Mesothelial cell of epicardium (in vitro differentiated cells): Measurements from ENCODE around the gene HS3ST5. TPM values are rescaled to one million over a fixed set of nuclear protein-coding genes. Genes with fewer than 3 reads are reported as not detected.

Experiments
- DNase-seq, 2 experiments: peaks; one replicate each; pipeline ENCODE4 v3.0.0; 2021; ENCODE audit warnings: low spot score in 2 of 2; ENCODE audit not compliant: unreplicated experiment in 2 of 2
- H3K27ac Mint-ChIP-seq: 2 replicates; pipeline ENCODE4 v1.8.0; 2021; ENCODE audit warnings: mixed read lengths
- H3K27me3 Mint-ChIP-seq: 2 replicates; pipeline ENCODE4 v1.8.0; 2021; ENCODE audit warnings: low read depth, mixed read lengths
- H3K36me3 Mint-ChIP-seq: 2 replicates; pipeline ENCODE4 v1.8.0; 2021; ENCODE audit warnings: mixed read lengths
- H3K4me1 Mint-ChIP-seq: 2 replicates; pipeline ENCODE4 v1.8.0; 2021; ENCODE audit warnings: mixed read lengths
- H3K4me3 Mint-ChIP-seq: 2 replicates; pipeline ENCODE4 v1.8.0; 2021; ENCODE audit warnings: mild to moderate bottlenecking, moderate library complexity, mixed read lengths
- H3K9me3 Mint-ChIP-seq: 2 replicates; pipeline ENCODE4 v1.8.0; 2021; ENCODE audit warnings: mixed read lengths
- total RNA-seq: library from RNA; stranded (reverse); gene quantifications from 3 replicates; pipeline ENCODE4 v1.2.1, GENCODE V29; 2021
- TF ChIP-seq, protein P1 (sequence below): fragments of 200-600 bp; sonication (generic); IDR thresholded peaks from one replicate; pipeline ENCODE4 v1.5.0; 2021; ENCODE audit warnings: antibody characterized with exemption; ENCODE audit not compliant: unreplicated experiment

HS3ST5 gene
- total RNA-seq, 1 donor from 2014 or later, result 0.49 TPM

DNA sequence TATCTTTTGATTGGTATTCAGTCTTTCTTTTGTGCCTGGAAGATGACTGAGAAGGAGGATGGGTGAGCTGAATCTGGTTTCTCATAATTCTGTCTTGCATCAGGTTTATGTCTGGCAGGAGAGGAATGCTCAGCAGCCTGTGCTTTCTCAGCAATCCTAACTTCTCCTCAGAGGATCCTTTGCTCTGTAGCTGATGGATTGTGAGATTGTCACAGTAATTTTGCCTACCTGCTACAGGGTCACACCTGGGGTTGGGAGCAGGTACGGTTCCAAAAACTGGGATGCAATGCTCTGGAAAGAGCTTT lies 2.1 kb upstream of the HS3ST5 start:
- peaks cover 36% of the 10 kb centered on the region for H3K27me3 Mint-ChIP-seq
- no peak for DNase-seq
- peaks cover 2% of the 10 kb centered on the region for H3K9me3 Mint-ChIP-seq
- no peak overlapping the region for H3K4me3 Mint-ChIP-seq
- H3K36me3 Mint-ChIP-seq, result no peaks in the 10 kb centered on the region
- no peak overlapping the region for H3K27ac Mint-ChIP-seq
- TF ChIP-seq, protein P1, sequence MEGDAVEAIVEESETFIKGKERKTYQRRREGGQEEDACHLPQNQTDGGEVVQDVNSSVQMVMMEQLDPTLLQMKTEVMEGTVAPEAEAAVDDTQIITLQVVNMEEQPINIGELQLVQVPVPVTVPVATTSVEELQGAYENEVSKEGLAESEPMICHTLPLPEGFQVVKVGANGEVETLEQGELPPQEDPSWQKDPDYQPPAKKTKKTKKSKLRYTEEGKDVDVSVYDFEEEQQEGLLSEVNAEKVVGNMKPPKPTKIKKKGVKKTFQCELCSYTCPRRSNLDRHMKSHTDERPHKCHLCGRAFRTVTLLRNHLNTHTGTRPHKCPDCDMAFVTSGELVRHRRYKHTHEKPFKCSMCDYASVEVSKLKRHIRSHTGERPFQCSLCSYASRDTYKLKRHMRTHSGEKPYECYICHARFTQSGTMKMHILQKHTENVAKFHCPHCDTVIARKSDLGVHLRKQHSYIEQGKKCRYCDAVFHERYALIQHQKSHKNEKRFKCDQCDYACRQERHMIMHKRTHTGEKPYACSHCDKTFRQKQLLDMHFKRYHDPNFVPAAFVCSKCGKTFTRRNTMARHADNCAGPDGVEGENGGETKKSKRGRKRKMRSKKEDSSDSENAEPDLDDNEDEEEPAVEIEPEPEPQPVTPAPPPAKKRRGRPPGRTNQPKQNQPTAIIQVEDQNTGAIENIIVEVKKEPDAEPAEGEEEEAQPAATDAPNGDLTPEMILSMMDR, result no peak
- H3K4me1 Mint-ChIP-seq, result peaks cover 22% of the 10 kb centered on the region

DNA sequence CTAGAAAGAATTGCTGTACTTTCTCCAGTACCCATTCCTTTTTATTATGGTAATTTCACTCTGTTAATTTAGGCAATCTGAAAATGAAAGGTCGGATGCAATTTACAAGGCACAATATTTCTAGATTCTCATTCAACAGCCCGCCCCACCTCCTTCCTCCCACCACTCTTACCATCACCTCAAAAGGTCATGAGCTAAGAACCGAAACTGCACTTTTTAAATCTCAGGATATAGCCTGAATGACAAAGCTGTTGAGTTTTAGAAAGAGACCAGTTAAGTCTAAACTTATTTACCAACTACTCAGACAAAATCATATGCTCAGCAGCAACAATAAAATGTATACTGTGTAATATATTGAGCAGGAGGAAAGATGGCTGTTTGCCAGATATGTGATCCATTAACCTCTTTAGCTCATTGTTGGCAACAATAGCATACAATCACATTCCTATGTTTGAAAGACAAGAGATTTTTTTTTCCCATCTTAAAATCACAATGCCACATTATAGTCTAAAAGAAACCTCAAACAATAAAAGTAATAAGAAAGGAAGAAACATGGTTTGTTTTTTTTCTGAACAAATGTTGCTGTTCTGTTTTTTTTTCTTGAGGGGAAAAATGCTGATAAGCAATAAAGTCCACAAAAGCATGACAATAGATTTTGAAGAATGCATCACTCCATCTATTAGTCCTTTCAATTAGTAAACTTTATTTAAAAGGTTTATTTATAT lies 1.6 kb upstream of the HS3ST5 start:
- H3K9me3 Mint-ChIP-seq, result no peaks in the 10 kb centered on the region
- peaks cover 22% of the 10 kb centered on the region for H3K4me1 Mint-ChIP-seq
- H3K27me3 Mint-ChIP-seq, result peaks cover 42% of the 10 kb centered on the region
- TF ChIP-seq, protein P1, result no peak
- no peak for DNase-seq
- H3K36me3 Mint-ChIP-seq, result no peaks in the 10 kb centered on the region
- H3K27ac Mint-ChIP-seq, result no peak overlapping the region
- peak overlapping the region; percentile 76 for H3K4me3 Mint-ChIP-seq

DNA sequence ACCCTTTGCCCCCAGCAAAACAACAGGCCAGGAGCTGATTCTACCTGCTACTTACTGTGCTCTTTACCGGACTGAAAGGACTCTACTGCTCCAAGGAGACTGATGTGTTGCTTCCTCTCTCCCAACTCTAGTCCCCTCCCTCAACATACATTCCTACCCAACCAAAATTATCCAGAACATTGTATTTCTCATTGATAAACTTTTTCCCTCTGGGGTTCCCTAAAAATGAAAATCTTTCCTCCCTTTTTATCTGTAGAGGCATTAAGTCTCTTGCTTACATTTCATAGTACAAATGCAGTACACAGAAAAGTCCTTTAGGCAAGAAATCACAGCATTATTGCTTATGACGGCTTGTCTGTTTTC lies 940 bp upstream of the HS3ST5 start:
- Mint-ChIP-seq H3K9me3 (no peaks in the 10 kb centered on the region), H3K27me3 (peaks cover 46% of the 10 kb centered on the region), H3K27ac (no peak overlapping the region), H3K4me3 (peak overlapping the region; percentile 76), H3K4me1 (peaks cover 22% of the 10 kb centered on the region), H3K36me3 (no peaks in the 10 kb centered on the region)
- no peak for DNase-seq
- TF ChIP-seq, protein P1, result no peak

DNA sequence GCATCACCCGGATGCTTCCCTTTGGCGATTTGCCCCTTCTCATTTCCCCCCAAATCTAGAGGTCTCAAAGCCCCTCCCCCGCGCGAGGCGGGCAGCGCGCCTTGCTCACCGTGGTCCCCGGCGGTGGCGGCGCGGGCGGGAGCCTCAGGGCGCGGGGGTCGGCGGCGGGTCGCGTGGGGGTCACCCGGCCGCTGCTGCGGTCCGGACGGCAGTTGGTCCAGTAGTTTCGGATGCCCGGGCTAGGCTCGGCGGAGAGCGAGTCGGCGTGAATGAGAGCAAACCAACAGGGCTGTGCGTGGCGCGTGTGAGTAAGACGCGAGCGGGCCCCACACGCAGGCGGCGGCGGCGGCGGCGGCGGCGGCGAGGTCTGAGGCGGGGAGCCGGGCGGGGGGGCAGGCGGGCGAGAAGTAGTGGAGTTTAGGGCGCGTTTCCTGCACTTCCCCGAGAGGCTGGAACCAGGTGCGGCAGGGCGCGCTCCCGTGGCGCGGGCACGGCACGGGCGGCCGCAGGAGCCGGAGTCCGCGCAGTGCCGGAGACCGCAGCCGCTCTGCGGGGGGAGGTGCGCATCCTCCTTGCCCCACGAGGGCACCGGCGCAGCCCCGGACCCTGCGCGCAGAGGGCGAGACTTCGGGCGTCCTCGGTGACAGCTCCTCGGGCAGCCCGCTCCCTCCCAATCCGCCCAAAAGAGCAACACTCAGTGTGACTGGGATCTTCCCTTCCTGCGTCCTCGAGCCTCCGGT lies 567 bp downstream of the HS3ST5 start:
- H3K4me3 Mint-ChIP-seq, result peak overlapping the region; percentile 73
- H3K27me3 Mint-ChIP-seq, result peaks cover 50% of the 10 kb centered on the region
- DNase-seq, result peak; percentile 24 to 55
- no peaks in the 10 kb centered on the region for H3K9me3 Mint-ChIP-seq
- TF ChIP-seq, protein P1, result no peak
- H3K36me3 Mint-ChIP-seq, result no peaks in the 10 kb centered on the region
- H3K4me1 Mint-ChIP-seq, result peaks cover 22% of the 10 kb centered on the region
- H3K27ac Mint-ChIP-seq, result no peak overlapping the region

DNA sequence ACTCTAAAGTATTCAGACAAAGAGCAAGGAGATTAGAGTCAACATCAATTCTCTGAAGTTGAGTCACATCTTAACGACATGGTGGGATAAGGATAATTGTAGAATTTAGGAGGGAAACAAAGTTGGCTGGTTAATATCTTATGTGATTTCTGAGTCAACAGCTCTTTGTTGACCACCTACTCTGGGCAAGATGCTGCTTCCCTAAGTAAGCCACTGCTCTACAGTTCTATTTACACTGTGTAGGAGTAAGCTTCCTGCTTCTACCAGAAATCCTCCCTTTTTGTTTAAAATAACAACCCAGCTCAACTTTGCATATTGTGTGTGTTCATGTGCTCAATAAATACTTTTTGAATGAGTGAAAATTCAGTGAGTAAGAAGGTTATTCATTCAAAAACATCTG lies 3.1 kb downstream of the HS3ST5 start:
- Mint-ChIP-seq H3K36me3 (no peaks in the 10 kb centered on the region), H3K4me3 (no peak overlapping the region), H3K27me3 (peaks cover 44% of the 10 kb centered on the region), H3K4me1 (peaks cover 18% of the 10 kb centered on the region), H3K9me3 (no peaks in the 10 kb centered on the region), H3K27ac (no peak overlapping the region)
- TF ChIP-seq, protein P1, result no peak
- DNase-seq, result no peak
